SHP77 treated with DMSO at 0.1 percent for 48 hours (cell line): Measurements from ENCODE around the gene SLC36A2.
"Not testable (repeated sequence)": the region's sequence is repeated elsewhere in the genome, so short reads cannot be mapped to it uniquely, and the experiment has no call there.

ENCODE experiments used
- DNase-seq: peaks from one replicate; lab custom pipeline; 2025; lab: John Stamatoyannopoulos, UW

The SLC36A2 gene

GRCh38 chr5:151326266-151326665, 21.1 kb downstream of the SLC36A2 start:
- DNase-seq: no peak

GRCh38 chr5:151320481-151320880, 26.9 kb downstream of the SLC36A2 start:
- DNase-seq: no peak

GRCh38 chr5:151318850-151319732, 28.3 kb downstream of the SLC36A2 start:
- DNase-seq: no peak

- no peak for DNase-seq
These were observed 29.5 kb downstream of the SLC36A2 start for GRCh38 chr5:151317871-151318270.

GRCh38 chr5:151315998-151316597, 31.3 kb downstream of the SLC36A2 start:
- no peak for DNase-seq

GRCh38 chr5:151313357-151313756, 34.0 kb downstream of the SLC36A2 start:
- DNase-seq: no peak

GRCh38 chr5:151312756-151313324, 34.5 kb downstream of the SLC36A2 start:
- no peak for DNase-seq

GRCh38 chr5:151310932-151311331, 36.4 kb downstream of the SLC36A2 start:
- no peak for DNase-seq

- DNase-seq: not testable (repeated sequence)
These were observed 37.5 kb downstream of the SLC36A2 start for GRCh38 chr5:151309821-151310220.

GRCh38 chr5:151309266-151309665, 38.1 kb downstream of the SLC36A2 start:
- DNase-seq: not testable (repeated sequence)

GRCh38 chr5:151303666-151304065, 43.7 kb downstream of the SLC36A2 start, which contains the start of gene SLC36A3:
SLC36A3 (minus strand) TSS chr5:151303766; CDS start chr5:151303354, 412 bp downstream.
- DNase-seq: no peak

GRCh38 chr5:151298063-151298855, 49.1 kb downstream of the SLC36A2 start:
- no peak for DNase-seq

GRCh38 chr5:151296974-151297373, 50.4 kb downstream of the SLC36A2 start:
- no peak for DNase-seq

- DNase-seq: no peak
These were observed 50.9 kb downstream of the SLC36A2 start for GRCh38 chr5:151296478-151296830.

- DNase-seq: no peak
These were observed 51.4 kb downstream of the SLC36A2 start for GRCh38 chr5:151295791-151296477.

GRCh38 chr5:151295138-151295537, 52.2 kb downstream of the SLC36A2 start:
- no peak for DNase-seq

GRCh38 chr5:151293624-151294023, 53.7 kb downstream of the SLC36A2 start:
- DNase-seq: no peak

GRCh38 chr5:151288180-151288579, 59.2 kb downstream of the SLC36A2 start:
- DNase-seq: no peak

- DNase-seq: no peak
These were observed 61.1 kb downstream of the SLC36A2 start for GRCh38 chr5:151286246-151286645.

- no peak for DNase-seq
These were observed 61.7 kb downstream of the SLC36A2 start for GRCh38 chr5:151285683-151286082.

GRCh38 chr5:151284392-151284967, 62.9 kb downstream of the SLC36A2 start:
- DNase-seq: no peak
